Mammary epithelial cell (primary cell): ENCODE measurements around the gene CLEC2D.

Experiments used
- CTCF ChIP-seq, 2 donors: IDR thresholded peaks in 1 of 2; conservative IDR thresholded peaks in 1 of 2; 2 replicates each; pipeline ENCODE4 v1.5.1; 2011 to 2012; ENCODE audit warnings: inconsistent platforms in 2 of 2, low read length in 2 of 2, mild to moderate bottlenecking in 2 of 2, control low read depth in 1 of 2, low read depth in 1 of 2; ENCODE audit not compliant: insufficient read depth in 1 of 2; ENCODE audit errors: extremely low read depth in 1 of 2
- EZH2 ChIP-seq: IDR thresholded peaks from 2 replicates; pipeline ENCODE4 v1.6.1; 2012; ENCODE audit warnings: low read length, inconsistent platforms, borderline replicate concordance

- TF ChIP-seq CTCF (conservative IDR thresholded peaks at IDR 0.05 in 1 of 2, IDR thresholded peaks at IDR 0.05 in 1 of 2; ENCODE audit: extremely low read depth in 1 of 2, insufficient read depth in 1 of 2, low read depth in 1 of 2, low read length in 2 of 2) (no peak), EZH2 (no peak)
Observed at GRCh38 chr12:9727813-9728212, 58.3 kb downstream of the CLEC2D start.
